ENCODE results near the gene EXT2. TPM values are rescaled to one million over a fixed set of nuclear protein-coding genes. Genes with fewer than 3 reads are reported as not detected.

The EXT2 gene
- total and polyA plus RNA-seq, 10 of the 15 experiments (the other 5 are each of a cell fraction or from before 2014, with no cell fraction given) = 3.8 to 31.4 (median 17.9) TPM

DNA sequence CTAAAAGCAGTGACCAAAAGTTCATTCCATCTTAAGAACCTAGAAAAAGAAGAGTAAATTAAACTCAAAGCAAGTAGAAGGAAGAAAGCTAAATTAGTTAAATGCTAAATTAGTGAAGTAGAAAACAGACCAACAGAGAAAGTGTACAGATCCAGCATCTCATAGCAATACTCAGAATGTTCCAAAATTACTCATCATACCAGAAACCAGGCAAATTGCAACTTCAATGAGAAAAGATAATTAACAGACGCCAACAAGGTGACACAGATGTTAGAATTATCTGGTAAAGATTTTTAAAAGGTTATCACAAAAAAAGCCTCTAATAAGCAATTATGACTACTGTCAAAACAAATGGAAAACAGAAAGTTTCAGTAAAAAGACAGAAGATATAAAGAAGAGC is 117.7 kb downstream of the EXT2 start:
- Histone ChIP-seq H2AFZ (ENCODE audit: control insufficient read depth, low read depth, low read length) (no peak overlapping the region), H3K4me1 (ENCODE audit: control insufficient read depth, insufficient read depth, low read length) (no peaks in the 10 kb centered on the region), H3K4me3 (no peak overlapping the region), H3K9ac (ENCODE audit: control insufficient read depth, insufficient read depth, low read length) (no peak overlapping the region), H3K4me2 (ENCODE audit: control insufficient read depth, insufficient read depth) (no peak overlapping the region), H3K27me3 (replicated peaks in 1 of 2; ENCODE audit: control insufficient read depth in 2 of 2, insufficient read depth in 2 of 2, low read length in 1 of 2) (no peaks in the 10 kb centered on the region), H3K27ac (ENCODE audit: control insufficient read depth, insufficient read depth) (no peak overlapping the region), H4K20me1 (ENCODE audit: control insufficient read depth, insufficient read depth) (no peaks in the 10 kb centered on the region), H3K79me2 (ENCODE audit: control insufficient read depth, insufficient read depth, low read length) (no peaks in the 10 kb centered on the region), H3K36me3 (ENCODE audit: control insufficient read depth in 2 of 2, insufficient read depth in 2 of 2, low read length in 1 of 2) (peaks cover 0 to 3% of the 10 kb centered on the region in 2 experiments; a peak in 1 of 4 replicates), H3K9me3 (replicated peaks; ENCODE audit: control insufficient read depth, insufficient read depth, low read length) (no peaks in the 10 kb centered on the region)
- ATAC-seq (no peak), DNase-seq (ENCODE audit: low read depth, low spot score) (no peak), FAIRE-seq (no peak)
- 32% methylated on average over 1 of the region's 1 CpG for WGBS (ENCODE audit: insufficient coverage, insufficient replicate concordance, low lambda C conversion rate, missing lambda C conversion rate)
- CTCF ChIA-PET = interaction anchor here (1.2 kb wide), 1 partner anchor 55 kb away, joined by 3 read pairs; no protein-coding TSS in a partner anchor
- intact Hi-C loops (cut with micrococcal nuclease; ENCODE audit: unreplicated experiment) (no loop called here), in situ Hi-C loops (cut with MboI) (no loop called here)
- no peak for TF ChIP-seq NR2F1 (conservative IDR thresholded peaks at IDR 0.05)
- TF ChIP-seq STAT1 (conservative IDR thresholded peaks at IDR 0.05) = no peak
- no peak for TF ChIP-seq BMI1 (IDR thresholded peaks at IDR 0.05; ENCODE audit: borderline replicate concordance)
- TF ChIP-seq JUNB (IDR thresholded peaks at IDR 0.05) = no peak; the same call in 1 of the 2 replicates
- TF ChIP-seq MTA2 (IDR thresholded peaks at IDR 0.05; ENCODE audit: low read depth) = peak; percentile 50; the same call in 1 of the 2 replicates
- TF ChIP-seq, protein P1, sequence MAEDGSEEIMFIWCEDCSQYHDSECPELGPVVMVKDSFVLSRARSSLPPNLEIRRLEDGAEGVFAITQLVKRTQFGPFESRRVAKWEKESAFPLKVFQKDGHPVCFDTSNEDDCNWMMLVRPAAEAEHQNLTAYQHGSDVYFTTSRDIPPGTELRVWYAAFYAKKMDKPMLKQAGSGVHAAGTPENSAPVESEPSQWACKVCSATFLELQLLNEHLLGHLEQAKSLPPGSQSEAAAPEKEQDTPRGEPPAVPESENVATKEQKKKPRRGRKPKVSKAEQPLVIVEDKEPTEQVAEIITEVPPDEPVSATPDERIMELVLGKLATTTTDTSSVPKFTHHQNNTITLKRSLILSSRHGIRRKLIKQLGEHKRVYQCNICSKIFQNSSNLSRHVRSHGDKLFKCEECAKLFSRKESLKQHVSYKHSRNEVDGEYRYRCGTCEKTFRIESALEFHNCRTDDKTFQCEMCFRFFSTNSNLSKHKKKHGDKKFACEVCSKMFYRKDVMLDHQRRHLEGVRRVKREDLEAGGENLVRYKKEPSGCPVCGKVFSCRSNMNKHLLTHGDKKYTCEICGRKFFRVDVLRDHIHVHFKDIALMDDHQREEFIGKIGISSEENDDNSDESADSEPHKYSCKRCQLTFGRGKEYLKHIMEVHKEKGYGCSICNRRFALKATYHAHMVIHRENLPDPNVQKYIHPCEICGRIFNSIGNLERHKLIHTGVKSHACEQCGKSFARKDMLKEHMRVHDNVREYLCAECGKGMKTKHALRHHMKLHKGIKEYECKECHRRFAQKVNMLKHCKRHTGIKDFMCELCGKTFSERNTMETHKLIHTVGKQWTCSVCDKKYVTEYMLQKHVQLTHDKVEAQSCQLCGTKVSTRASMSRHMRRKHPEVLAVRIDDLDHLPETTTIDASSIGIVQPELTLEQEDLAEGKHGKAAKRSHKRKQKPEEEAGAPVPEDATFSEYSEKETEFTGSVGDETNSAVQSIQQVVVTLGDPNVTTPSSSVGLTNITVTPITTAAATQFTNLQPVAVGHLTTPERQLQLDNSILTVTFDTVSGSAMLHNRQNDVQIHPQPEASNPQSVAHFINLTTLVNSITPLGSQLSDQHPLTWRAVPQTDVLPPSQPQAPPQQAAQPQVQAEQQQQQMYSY (CRISPR knock-in tag; IDR thresholded peaks at IDR 0.05) = no peak
- TF ChIP-seq NFXL1 (IDR thresholded peaks at IDR 0.05; ENCODE audit: borderline replicate concordance) = no peak
- POLR2A ChIA-PET = no interaction called here
- BruUV-seq (replicated peaks) = no TSS peak
- SMC1A ChIA-PET (ENCODE audit: uncharacterized antibody, unreplicated experiment) = interaction anchor here (1.0 to 1.7 kb wide), 4 partner anchors 12 to 80 kb away, joined by 3 to 4 read pairs (median 3); no protein-coding TSS in a partner anchor
- RAD21 ChIA-PET (ENCODE audit: unreplicated experiment) = no interaction called here

All from GM12878 (cell line).